Keratinocyte (primary cell): Measurements from ENCODE around the gene WDR93. TPM values are rescaled to one million over a fixed set of nuclear protein-coding genes. Genes with fewer than 3 reads are reported as not detected.

ENCODE experiments used
- DNase-seq: peaks from one replicate; pipeline ENCODE4 v3.0.0-alpha.2; 2011; ENCODE audit warnings: low read depth, missing footprints, low spot score
- FAIRE-seq: peaks from 2 replicates; lab custom pipeline; 2011; peaks lifted over from hg19 to GRCh38; lab: Jason Lieb, UNC
- H2AFZ ChIP-seq: 2 replicates; pipeline ENCODE4 v1.6.0; 2012; ENCODE audit warnings: low read length, control low read depth, inconsistent platforms; ENCODE audit not compliant: control insufficient read depth
- H3K27ac ChIP-seq: 2 replicates; pipeline ENCODE4 v1.5.1; 2011; ENCODE audit warnings: low read length; ENCODE audit not compliant: control insufficient read depth, insufficient read depth
- H3K27me3 ChIP-seq: 3 replicates; pipeline ENCODE4 v1.6.0; 2011; ENCODE audit warnings: low read length; ENCODE audit not compliant: control insufficient read depth, insufficient read depth; ENCODE audit errors: extremely low read depth
- H3K36me3 ChIP-seq, 2 experiments: 2 replicates in 1 of 2; 3 replicates in 1 of 2; pipeline ENCODE4 v1.5.1; 2011; ENCODE audit warnings: low read length in 2 of 2, mild to moderate bottlenecking in 1 of 2; ENCODE audit not compliant: control insufficient read depth in 2 of 2, insufficient read depth in 2 of 2; ENCODE audit errors: extremely low read depth in 1 of 2
- H3K4me1 ChIP-seq: 3 replicates; pipeline ENCODE4 v1.5.1; 2011; ENCODE audit warnings: low read length; ENCODE audit not compliant: control insufficient read depth, insufficient read depth; ENCODE audit errors: extremely low read depth
- H3K4me2 ChIP-seq: 3 replicates; pipeline ENCODE4 v1.6.0; 2011; ENCODE audit warnings: low read depth, low read length; ENCODE audit not compliant: control insufficient read depth, insufficient read depth; ENCODE audit errors: extremely low read depth
- H3K4me3 ChIP-seq, 3 experiments: fragments of 200-600 bp in 1 of 3; sonication (generic) in 1 of 3; 2 replicates in 2 of 3; 3 replicates in 1 of 3; pipeline ENCODE4 v1.5.1; 2011 to 2016; ENCODE audit warnings: low read length in 3 of 3, mild to moderate bottlenecking in 3 of 3, control low read depth in 2 of 3, inconsistent platforms in 1 of 3, low read depth in 1 of 3, mixed read lengths in 1 of 3, mixed run types in 1 of 3, moderate library complexity in 1 of 3; ENCODE audit not compliant: control insufficient read depth in 2 of 3, insufficient read depth in 2 of 3; ENCODE audit errors: extremely low read depth in 1 of 3
- H3K79me2 ChIP-seq: 2 replicates; pipeline ENCODE4 v1.6.0; 2012; ENCODE audit warnings: low read length; ENCODE audit not compliant: control insufficient read depth, insufficient read depth
- H3K9ac ChIP-seq: 3 replicates; pipeline ENCODE4 v1.6.0; 2011; ENCODE audit warnings: low read length; ENCODE audit not compliant: control insufficient read depth, insufficient read depth; ENCODE audit errors: extremely low read depth
- H3K9me1 ChIP-seq: 3 replicates; pipeline ENCODE4 v1.6.0; 2011; ENCODE audit warnings: low read length; ENCODE audit not compliant: control insufficient read depth, insufficient read depth; ENCODE audit errors: extremely low read depth
- H3K9me3 ChIP-seq: 2 replicates; pipeline ENCODE4 v1.5.1; 2012; ENCODE audit warnings: low read depth, low read length; ENCODE audit not compliant: control insufficient read depth
- H4K20me1 ChIP-seq: 3 replicates; pipeline ENCODE4 v1.6.0; 2011; ENCODE audit warnings: low read length; ENCODE audit not compliant: control insufficient read depth, insufficient read depth; ENCODE audit errors: extremely low read depth
- EZH2 ChIP-seq: IDR thresholded peaks from one replicate; pipeline ENCODE4 v1.6.1; 2012; ENCODE audit warnings: inconsistent platforms, mild to moderate bottlenecking, low read length, moderate library complexity
- dilution Hi-C: fragments of 300-500 bp; cut with MboI; formaldehyde crosslinking; loops from one replicate; pipeline ENCODE4 v1.7.0; 2020; ENCODE audit warnings: low sequenced_read_pairs; ENCODE audit not compliant: extremely low pct_ligation_motif_present
- polyA plus RNA-seq, 5 experiments: library from polyadenylated mRNA; depleted of rRNA in 3 of 5; stranded (reverse) in 3 of 5; stranded (forward) in 1 of 5; unstranded in 1 of 5; fragments of >200 nt; gene quantifications; 1 replicate in 1 of 5; 2 replicates in 3 of 5; 3 replicates in 1 of 5; pipeline versions ENCODE4 v1.2.1 to v1.2.3, GENCODE V29; 2011 to 2012; ENCODE audit warnings: missing spikeins in 2 of 5, low read depth in 1 of 5, low replicate concordance in 1 of 5
- small RNA-seq, 3 experiments: library from RNA; depleted of rRNA; stranded (forward); fragments of <200 nt; gene quantifications; one replicate each; pipeline ENCODE3, GENCODE V24; 2012; ENCODE audit warnings: low read depth in 3 of 3, low replicate concordance in 1 of 3; ENCODE audit not compliant: insufficient read length in 3 of 3
- TF ChIP-seq, protein P1 (sequence below), 3 experiments: IDR thresholded peaks in 1 of 3; conservative IDR thresholded peaks in 1 of 3; optimal IDR thresholded peaks in 1 of 3; 2 replicates in 2 of 3; 3 replicates in 1 of 3; pipeline versions ENCODE3 to v1.5.1; 2011; ENCODE audit warnings: low read length in 3 of 3, mild to moderate bottlenecking in 3 of 3, moderate library complexity in 2 of 3, control low read depth in 1 of 3, inconsistent platforms in 1 of 3; ENCODE audit not compliant: insufficient read depth in 2 of 3; ENCODE audit errors: extremely low read depth in 1 of 3

WDR93 gene
- polyA plus RNA-seq, 1 donor (not counting 4 experiments of a cell fraction or from before 2014, with no cell fraction given), result 0.05 TPM

GRCh38 chr15:89792106-89792805 lies 101.6 kb downstream of the WDR93 start:
- Histone ChIP-seq H3K4me3 (no peak overlapping the region), H4K20me1 (no peaks in the 10 kb centered on the region), H3K79me2 (no peaks in the 10 kb centered on the region), H2AFZ (no peak overlapping the region), H3K4me2 (no peak overlapping the region), H3K9ac (no peak overlapping the region), H3K27ac (no peak overlapping the region), H3K4me1 (no peaks in the 10 kb centered on the region), H3K36me3 (no peaks in the 10 kb centered on the region), H3K27me3 (no peaks in the 10 kb centered on the region), H3K9me1 (no peaks in the 10 kb centered on the region), H3K9me3 (no peaks in the 10 kb centered on the region)
- TF ChIP-seq, protein P1, sequence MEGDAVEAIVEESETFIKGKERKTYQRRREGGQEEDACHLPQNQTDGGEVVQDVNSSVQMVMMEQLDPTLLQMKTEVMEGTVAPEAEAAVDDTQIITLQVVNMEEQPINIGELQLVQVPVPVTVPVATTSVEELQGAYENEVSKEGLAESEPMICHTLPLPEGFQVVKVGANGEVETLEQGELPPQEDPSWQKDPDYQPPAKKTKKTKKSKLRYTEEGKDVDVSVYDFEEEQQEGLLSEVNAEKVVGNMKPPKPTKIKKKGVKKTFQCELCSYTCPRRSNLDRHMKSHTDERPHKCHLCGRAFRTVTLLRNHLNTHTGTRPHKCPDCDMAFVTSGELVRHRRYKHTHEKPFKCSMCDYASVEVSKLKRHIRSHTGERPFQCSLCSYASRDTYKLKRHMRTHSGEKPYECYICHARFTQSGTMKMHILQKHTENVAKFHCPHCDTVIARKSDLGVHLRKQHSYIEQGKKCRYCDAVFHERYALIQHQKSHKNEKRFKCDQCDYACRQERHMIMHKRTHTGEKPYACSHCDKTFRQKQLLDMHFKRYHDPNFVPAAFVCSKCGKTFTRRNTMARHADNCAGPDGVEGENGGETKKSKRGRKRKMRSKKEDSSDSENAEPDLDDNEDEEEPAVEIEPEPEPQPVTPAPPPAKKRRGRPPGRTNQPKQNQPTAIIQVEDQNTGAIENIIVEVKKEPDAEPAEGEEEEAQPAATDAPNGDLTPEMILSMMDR (optimal IDR thresholded peaks at IDR 0.05 in 1 of 3, IDR thresholded peaks at IDR 0.05 in 1 of 3, conservative IDR thresholded peaks at IDR 0.05 in 1 of 3; ENCODE audit: extremely low read depth in 1 of 3, insufficient read depth in 2 of 3, low read length in 3 of 3), result no peak
- no peak for TF ChIP-seq EZH2
- FAIRE-seq, result no peak
- dilution Hi-C loops, result no loop called here
- no peak for DNase-seq

Small RNAs within 50 kb of the gene (small RNA-seq; reads per million reads assigned to genes)
- 0 to 0.75 (median 0) reads per million in 3 experiments for gene RNU6-132P

Other genes with a start within 250 kb of the WDR93 start
- 6.9 to 41.3 TPM (median 8.9 TPM) in 3 replicates for gene RHCG, start 194.2 kb upstream of the WDR93 start, polyA plus RNA-seq
- 0.82 to 4.0 TPM (median 2.9 TPM) in 3 replicates for gene TICRR, start 115.3 kb upstream of the WDR93 start, polyA plus RNA-seq
- gene KIF7, start 35.3 kb upstream of the WDR93 start, polyA plus RNA-seq, result 0.54 to 0.82 TPM (median 0.75 TPM) in 3 replicates
- 0.24 to 0.30 TPM in 2 of 3 replicates, not detected in the other for gene PLIN1, start 11.4 kb upstream of the WDR93 start, polyA plus RNA-seq
- gene PEX11A, start 57 bp upstream of the WDR93 start, polyA plus RNA-seq, result 4.0 to 6.0 TPM (median 5.9 TPM) in 3 replicates
- gene MESP1, start 60.4 kb downstream of the WDR93 start, polyA plus RNA-seq, result 0.05 TPM in 1 of 3 replicates, not detected in the others
- 0.16 to 0.39 TPM (median 0.22 TPM) in 3 replicates for gene MESP2, start 85.5 kb downstream of the WDR93 start, polyA plus RNA-seq
- gene ANPEP, start 124.0 kb downstream of the WDR93 start, polyA plus RNA-seq, result 0.59 to 5.2 TPM (median 1.00 TPM) in 3 replicates
- gene AP3S2, start 203.2 kb downstream of the WDR93 start, polyA plus RNA-seq, result 22.9 to 39.2 TPM (median 34.6 TPM) in 3 replicates
- gene ARPIN, start 222.1 kb downstream of the WDR93 start, polyA plus RNA-seq, result 6.2 to 10.1 TPM (median 9.0 TPM) in 3 replicates